ENCODE measurements around the gene S100A16. TPM values are rescaled to one million over a fixed set of nuclear protein-coding genes. Genes with fewer than 3 reads are reported as not detected.

S100A16 gene
- total RNA-seq, 1 experiment from 2014 or later: 196 TPM

DNA sequence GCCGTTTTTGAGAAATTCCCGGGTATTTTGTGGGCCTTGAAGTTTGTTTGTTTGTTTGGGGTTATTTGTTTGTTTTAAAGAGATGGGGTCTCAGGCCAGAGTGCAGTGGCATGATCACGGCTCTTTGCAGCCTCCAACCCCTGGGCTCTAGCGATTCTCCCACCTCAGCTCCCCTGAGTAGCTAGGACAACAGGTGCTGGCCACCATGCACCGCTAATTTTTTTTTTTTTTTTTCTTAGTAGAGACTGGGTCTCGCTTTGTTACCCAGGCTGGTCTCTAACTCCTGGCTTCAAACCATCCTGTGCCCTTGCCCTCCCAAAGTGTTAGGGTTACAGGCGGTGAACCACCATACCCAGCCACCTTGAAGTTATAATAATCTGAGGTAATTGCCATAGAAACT, 22.9 kb upstream of the S100A16 start:
- H3K9me2 ChIP-seq (ENCODE audit: insufficient read depth): no peaks in the 10 kb centered on the region
- H3K4me2 ChIP-seq (ENCODE audit: low read length): peak overlapping the region; percentile 78; the same call in 1 of the 2 replicates
- no peak overlapping the region for H2AFZ ChIP-seq (ENCODE audit: low read depth, low read length, poor library complexity, severe bottlenecking)
- peak overlapping the region; percentile 99; the same call in 1 of the 2 replicates for H3K9ac ChIP-seq (ENCODE audit: low read length)
- intact Hi-C loops (cut with micrococcal nuclease): no loop called here
- H4K20me1 ChIP-seq (ENCODE audit: insufficient read depth): peaks cover 4% of the 10 kb centered on the region; the same call in 1 of the 2 replicates
- no TSS peak for BruUV-seq (replicated peaks)
- H3K27ac ChIP-seq (ENCODE audit: low read depth, low read length): no peak overlapping the region
- ChIA-PET CTCF (no interaction called here), RAD21 (ENCODE audit: low non-redundant PET in 1 of 2, low total read pairs in 2 of 2, uncharacterized antibody in 2 of 2, unreplicated experiment in 2 of 2) (no interaction called here), POLR2A (interaction anchor here (1.2 to 3.0 kb wide), 3 partner anchors 8 to 20 kb away, joined by 4 to 27 read pairs (median 19); partner anchors contain the start of gene S100A14)
- no peak for DNase-seq (ENCODE audit: low read depth, low spot score)
- H3K4me1 ChIP-seq (ENCODE audit: control insufficient read depth in 1 of 2, insufficient read depth in 2 of 2, low read length in 2 of 2): peaks cover 9 to 22% of the 10 kb centered on the region in 2 experiments
- peak overlapping the region; percentile 91 to 95; a peak in 2 of 4 replicates for H3K4me3 ChIP-seq (replicated peaks in 1 of 2; ENCODE audit: low read depth in 1 of 2, low read length in 2 of 2)
- no peaks in the 10 kb centered on the region for H3K27me3 ChIP-seq (ENCODE audit: insufficient read depth, low read length)
- H3K79me2 ChIP-seq (ENCODE audit: insufficient read depth, low read length): peaks cover 70% of the 10 kb centered on the region
- H3K9me3 ChIP-seq (ENCODE audit: control insufficient read depth in 1 of 2, insufficient read depth in 1 of 2, low read depth in 1 of 2, low read length in 2 of 2): no peaks in the 10 kb centered on the region
- no peak for TF ChIP-seq ZNF274 (IDR thresholded peaks at IDR 0.05; ENCODE audit: low read depth, low read length)
- no peak for TF ChIP-seq YY1 (IDR thresholded peaks at IDR 0.05; ENCODE audit: extremely low read depth, insufficient replicate concordance, low read depth, low read length)
- peaks cover 39 to 51% of the 10 kb centered on the region in 2 experiments for H3K36me3 ChIP-seq (ENCODE audit: control insufficient read depth in 1 of 2, insufficient read depth in 2 of 2, low read length in 2 of 2)
- ATAC-seq: no peak

- H3K36me3 ChIP-seq (ENCODE audit: control insufficient read depth in 1 of 2, insufficient read depth in 2 of 2, low read length in 2 of 2): peaks cover 21 to 34% of the 10 kb centered on the region in 2 experiments
- H3K4me3 ChIP-seq (replicated peaks in 1 of 2; ENCODE audit: low read depth in 1 of 2, low read length in 2 of 2): peak within 1 kb of the TSS; percentile 91 to 95
- H4K20me1 ChIP-seq (ENCODE audit: insufficient read depth): peaks cover 4% of the 10 kb centered on the region; the same call in 1 of the 2 replicates
- BruUV-seq (replicated peaks): TSS peak; percentile 85
- peaks cover 9 to 22% of the 10 kb centered on the region in 2 experiments for H3K4me1 ChIP-seq (ENCODE audit: control insufficient read depth in 1 of 2, insufficient read depth in 2 of 2, low read length in 2 of 2)
- H3K27me3 ChIP-seq (ENCODE audit: insufficient read depth, low read length): no peaks in the 10 kb centered on the region
- RAD21 ChIA-PET (ENCODE audit: low non-redundant PET in 1 of 2, low total read pairs in 2 of 2, uncharacterized antibody in 2 of 2, unreplicated experiment in 2 of 2): interaction anchor here (0.6 to 1.0 kb wide), 4 partner anchors 62 to 96 kb away, joined by 3 to 5 read pairs (median 3); no protein-coding TSS in a partner anchor
- peaks cover 52% of the 10 kb centered on the region for H3K79me2 ChIP-seq (ENCODE audit: insufficient read depth, low read length)
- H3K9me3 ChIP-seq (ENCODE audit: control insufficient read depth in 1 of 2, insufficient read depth in 1 of 2, low read depth in 1 of 2, low read length in 2 of 2): no peaks in the 10 kb centered on the region
- DNase-seq (ENCODE audit: low read depth, low spot score) (peak; percentile 98), ATAC-seq (peak; percentile 91)
- H2AFZ ChIP-seq (ENCODE audit: low read depth, low read length, poor library complexity, severe bottlenecking): no peak within 1 kb of the TSS
- H3K9me2 ChIP-seq (ENCODE audit: insufficient read depth): no peaks in the 10 kb centered on the region
- CTCF ChIA-PET: interaction anchor here (0.8 to 1.8 kb wide), 8 partner anchors 16 to 281 kb away, joined by 3 to 16 read pairs (median 5); partner anchors contain the start of gene S100A16
- POLR2A ChIA-PET: interaction anchor here (0.7 to 3.0 kb wide), 27 partner anchors 9 to 334 kb away, joined by 3 to 31 read pairs (median 6); partner anchors contain the start of genes CREB3L4, S100A14, S100A16 and S100A6
- peak within 1 kb of the TSS; percentile 78 for H3K4me2 ChIP-seq (ENCODE audit: low read length)
- intact Hi-C loops (cut with micrococcal nuclease): no loop called here
- peak within 1 kb of the TSS; percentile 100 for H3K27ac ChIP-seq (ENCODE audit: low read depth, low read length)
- H3K9ac ChIP-seq (ENCODE audit: low read length): peak within 1 kb of the TSS; percentile 99
- TF ChIP-seq REST (IDR thresholded peaks at IDR 0.05; ENCODE audit: low read depth): no peak
- TF ChIP-seq RAD21 (IDR thresholded peaks at IDR 0.05; ENCODE audit: low read depth): no peak
- TF ChIP-seq, protein P1, sequence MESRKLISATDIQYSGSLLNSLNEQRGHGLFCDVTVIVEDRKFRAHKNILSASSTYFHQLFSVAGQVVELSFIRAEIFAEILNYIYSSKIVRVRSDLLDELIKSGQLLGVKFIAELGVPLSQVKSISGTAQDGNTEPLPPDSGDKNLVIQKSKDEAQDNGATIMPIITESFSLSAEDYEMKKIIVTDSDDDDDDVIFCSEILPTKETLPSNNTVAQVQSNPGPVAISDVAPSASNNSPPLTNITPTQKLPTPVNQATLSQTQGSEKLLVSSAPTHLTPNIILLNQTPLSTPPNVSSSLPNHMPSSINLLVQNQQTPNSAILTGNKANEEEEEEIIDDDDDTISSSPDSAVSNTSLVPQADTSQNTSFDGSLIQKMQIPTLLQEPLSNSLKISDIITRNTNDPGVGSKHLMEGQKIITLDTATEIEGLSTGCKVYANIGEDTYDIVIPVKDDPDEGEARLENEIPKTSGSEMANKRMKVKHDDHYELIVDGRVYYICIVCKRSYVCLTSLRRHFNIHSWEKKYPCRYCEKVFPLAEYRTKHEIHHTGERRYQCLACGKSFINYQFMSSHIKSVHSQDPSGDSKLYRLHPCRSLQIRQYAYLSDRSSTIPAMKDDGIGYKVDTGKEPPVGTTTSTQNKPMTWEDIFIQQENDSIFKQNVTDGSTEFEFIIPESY (IDR thresholded peaks at IDR 0.05; ENCODE audit: extremely low read depth, insufficient replicate concordance, low read length): no peak
- TF ChIP-seq CTCF (IDR thresholded peaks at IDR 0.05 in 2 of 3, conservative IDR thresholded peaks at IDR 0.05 in 1 of 3; ENCODE audit: borderline replicate concordance in 1 of 3, insufficient read depth in 1 of 3, low read depth in 2 of 3, low read length in 2 of 3): no peak
- no peak for TF ChIP-seq EZH2phosphoT487 (IDR thresholded peaks at IDR 0.05; ENCODE audit: borderline replicate concordance)
These were observed 21.1 kb upstream of the S100A16 start, which contains the start of gene CHTOP for GRCh38 chr1:153633754-153634665. Gene CHTOP, plus strand, starts transcription at chr1:153634066. Its CDS starts 2,523 bp downstream, at chr1:153636589.

All from HCT116 (cell line).